Panc1 (cell line): Measurements from ENCODE around the gene TEX22. TPM values are rescaled to one million over a fixed set of nuclear protein-coding genes. Genes with fewer than 3 reads are reported as not detected.

Experiments used
- ATAC-seq: fragments of 200-7000 bp; cut with Tn5 transposase; 2 replicates; pipeline ENCODE4 v1.9.1; 2020; ENCODE audit warnings: mild to moderate bottlenecking, moderate library complexity
- BruUV-seq: library from RNA; stranded (reverse); fragments of 400-500 nt; replicated peaks from 2 replicates; lab custom pipeline; 2021; lab: Mats Ljungman, UMichigan
- CTCF ChIA-PET: fragments of 300-600 bp; sonication (Branson Sonifier 250); formaldehyde crosslinking; loops from one replicate; lab custom pipeline; 2022; ENCODE audit warnings: antibody characterized with exemption; lab: Charles Lee
- POLR2A ChIA-PET: fragments of 300-600 bp; sonication (Branson Sonifier 250); formaldehyde crosslinking; loops from one replicate; lab custom pipeline; 2022; ENCODE audit warnings: antibody characterized with exemption; lab: Charles Lee
- DNase-seq: peaks from one replicate; pipeline ENCODE4 v3.0.0-alpha.2; 2010; ENCODE audit warnings: low read depth, low spot score
- H3K27ac ChIP-seq: 2 replicates; pipeline ENCODE4 v1.5.1; 2011; ENCODE audit warnings: mild to moderate bottlenecking, low read length, inconsistent platforms
- H3K27me3 ChIP-seq: fragments of 200-500 bp; sonication (Bioruptor generic); 2 replicates; pipeline ENCODE4 v1.6.0; 2014; ENCODE audit warnings: low read length, inconsistent platforms; ENCODE audit not compliant: control insufficient read depth, insufficient read depth
- H3K36me3 ChIP-seq: fragments of 200-500 bp; sonication (Bioruptor generic); 2 replicates; pipeline ENCODE4 v1.5.1; 2014; ENCODE audit warnings: inconsistent platforms, mild to moderate bottlenecking, low read length, moderate library complexity; ENCODE audit not compliant: control insufficient read depth, insufficient read depth
- H3K4me1 ChIP-seq: 2 replicates; pipeline ENCODE4 v1.5.1; 2011; ENCODE audit warnings: inconsistent platforms, mild to moderate bottlenecking, low read length, moderate library complexity; ENCODE audit not compliant: control insufficient read depth, insufficient read depth
- H3K4me3 ChIP-seq, 2 experiments: 2 replicates each; pipeline ENCODE4 v1.5.1; 2011 to 2012; ENCODE audit warnings: low read depth in 2 of 2, low read length in 2 of 2, mild to moderate bottlenecking in 2 of 2, inconsistent platforms in 1 of 2, moderate library complexity in 1 of 2
- H3K9me3 ChIP-seq: fragments of 200-500 bp; sonication (Bioruptor generic); 2 replicates; pipeline ENCODE4 v1.5.1; 2014; ENCODE audit warnings: low read depth, mild to moderate bottlenecking, inconsistent platforms, low read length, moderate library complexity; ENCODE audit not compliant: control insufficient read depth, insufficient read depth
- POLR2AphosphoS5 ChIP-seq: IDR thresholded peaks from 2 replicates; pipeline ENCODE4 v1.6.1; 2012; ENCODE audit warnings: mild to moderate bottlenecking, low read depth, low read length, moderate library complexity
- REST ChIP-seq, 2 experiments: IDR thresholded peaks; 2 replicates each; pipeline ENCODE4 v1.6.1; 2011 to 2012; ENCODE audit warnings: low read depth in 2 of 2, control low read depth in 1 of 2, low read length in 1 of 2, mild to moderate bottlenecking in 1 of 2, moderate library complexity in 1 of 2; ENCODE audit not compliant: insufficient read depth in 1 of 2
- SIN3A ChIP-seq: IDR thresholded peaks from 2 replicates; pipeline ENCODE4 v1.6.1; 2012; ENCODE audit warnings: low read depth, mild to moderate bottlenecking, low read length, moderate library complexity, borderline replicate concordance; ENCODE audit not compliant: insufficient read depth
- TCF7L2 ChIP-seq: IDR thresholded peaks from 2 replicates; pipeline ENCODE4 v1.6.1; 2011; ENCODE audit warnings: mild to moderate bottlenecking, low read depth, low read length, inconsistent platforms
- in situ Hi-C: cut with HindIII; loops from 2 replicates; pipeline ENCODE4 v1.10.0; 2016; ENCODE audit warnings: low sequenced_read_pairs, low pct_unique_long_range_greater_than_20kb
- intact Hi-C: fragments of 100-400 bp; cut with micrococcal nuclease; formaldehyde crosslinking; loops from one replicate; pipeline ENCODE4 v1.10.0; 2022; ENCODE audit not compliant: unreplicated experiment
- total RNA-seq: library from RNA; stranded (reverse); gene quantifications from one replicate; pipeline ENCODE4 v1.2.1, GENCODE V29; 2021; ENCODE audit not compliant: unreplicated experiment
- TF ChIP-seq, protein P1 (sequence below): fragments of 450-650 bp; IDR thresholded peaks from 2 replicates; pipeline ENCODE4 v1.5.1; 2017; ENCODE audit warnings: mild to moderate bottlenecking

TEX22 gene
- total RNA-seq, 1 experiment from 2014 or later = 2.9 TPM

DNA sequence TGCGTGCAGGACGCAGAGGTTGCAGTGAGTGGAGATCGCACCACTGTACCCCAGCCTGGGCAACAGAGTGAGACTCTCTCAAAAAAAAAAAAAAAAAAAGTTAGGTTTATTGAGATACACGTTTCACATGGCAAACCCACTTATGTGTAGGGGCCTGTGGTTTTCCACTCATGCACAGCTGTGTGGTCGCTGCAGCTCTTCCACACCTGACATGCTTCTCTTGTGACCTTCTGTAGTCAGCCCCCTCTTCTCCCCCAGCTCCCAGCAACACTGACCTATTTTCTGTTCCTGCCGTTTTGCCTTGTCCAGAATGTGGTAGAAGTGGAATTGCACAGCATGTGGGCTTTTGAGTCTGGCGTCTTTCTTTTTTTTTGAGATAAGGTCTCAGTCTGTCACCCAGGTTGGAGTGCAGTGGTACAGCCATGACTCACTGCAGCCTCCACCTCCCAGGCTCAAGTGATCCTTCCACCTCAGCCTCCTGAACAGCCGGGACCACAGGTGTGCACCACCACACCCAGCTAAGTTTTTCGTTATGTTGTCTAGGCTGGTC lies 29.7 kb downstream of the TEX22 start:
- ATAC-seq = no peak
- POLR2A ChIA-PET = interaction anchor here (0.7 kb wide), 1 partner anchor 82 kb away, joined by 5 read pairs; no protein-coding TSS in a partner anchor
- no peak overlapping the region for H3K4me3 ChIP-seq
- no TSS peak for BruUV-seq
- no peak overlapping the region for H3K27ac ChIP-seq
- no peaks in the 10 kb centered on the region for H3K27me3 ChIP-seq
- no peak for DNase-seq
- H3K4me1 ChIP-seq = peaks cover 3% of the 10 kb centered on the region; the same call in 1 of the 2 replicates
- intact Hi-C loops = no loop called here
- CTCF ChIA-PET = interaction anchor here (0.6 kb wide), 1 partner anchor 127 kb away, joined by 3 read pairs; the partner anchor contains the start of gene BRF1
- TF ChIP-seq POLR2AphosphoS5 = no peak
- TF ChIP-seq REST (IDR thresholded peaks at IDR 0.05; ENCODE audit: insufficient read depth in 1 of 2, low read depth in 2 of 2, low read length in 1 of 2) = no peak
- TF ChIP-seq, protein P1, sequence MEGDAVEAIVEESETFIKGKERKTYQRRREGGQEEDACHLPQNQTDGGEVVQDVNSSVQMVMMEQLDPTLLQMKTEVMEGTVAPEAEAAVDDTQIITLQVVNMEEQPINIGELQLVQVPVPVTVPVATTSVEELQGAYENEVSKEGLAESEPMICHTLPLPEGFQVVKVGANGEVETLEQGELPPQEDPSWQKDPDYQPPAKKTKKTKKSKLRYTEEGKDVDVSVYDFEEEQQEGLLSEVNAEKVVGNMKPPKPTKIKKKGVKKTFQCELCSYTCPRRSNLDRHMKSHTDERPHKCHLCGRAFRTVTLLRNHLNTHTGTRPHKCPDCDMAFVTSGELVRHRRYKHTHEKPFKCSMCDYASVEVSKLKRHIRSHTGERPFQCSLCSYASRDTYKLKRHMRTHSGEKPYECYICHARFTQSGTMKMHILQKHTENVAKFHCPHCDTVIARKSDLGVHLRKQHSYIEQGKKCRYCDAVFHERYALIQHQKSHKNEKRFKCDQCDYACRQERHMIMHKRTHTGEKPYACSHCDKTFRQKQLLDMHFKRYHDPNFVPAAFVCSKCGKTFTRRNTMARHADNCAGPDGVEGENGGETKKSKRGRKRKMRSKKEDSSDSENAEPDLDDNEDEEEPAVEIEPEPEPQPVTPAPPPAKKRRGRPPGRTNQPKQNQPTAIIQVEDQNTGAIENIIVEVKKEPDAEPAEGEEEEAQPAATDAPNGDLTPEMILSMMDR = no peak
- TF ChIP-seq SIN3A = no peak
- no peak for TF ChIP-seq TCF7L2
- no peaks in the 10 kb centered on the region for H3K9me3 ChIP-seq
- H3K36me3 ChIP-seq = no peaks in the 10 kb centered on the region
- in situ Hi-C loops = no loop called here

- in situ Hi-C loops = no loop called here
- DNase-seq (no peak), ATAC-seq (no peak)
- H3K27ac ChIP-seq = no peak overlapping the region
- peaks cover 3% of the 10 kb centered on the region; the same call in 1 of the 2 replicates for H3K4me1 ChIP-seq
- TF ChIP-seq POLR2AphosphoS5 = no peak
- TF ChIP-seq, protein P1 = no peak
- no peak for TF ChIP-seq SIN3A
- no peak for TF ChIP-seq TCF7L2
- TF ChIP-seq REST (IDR thresholded peaks at IDR 0.05; ENCODE audit: insufficient read depth in 1 of 2, low read depth in 2 of 2, low read length in 1 of 2) = no peak
- intact Hi-C loops = no loop called here
- H3K9me3 ChIP-seq = no peaks in the 10 kb centered on the region
- H3K36me3 ChIP-seq = no peaks in the 10 kb centered on the region
- BruUV-seq = no TSS peak
- CTCF ChIA-PET = interaction anchor here (0.6 kb wide), 1 partner anchor 58 kb away, joined by 4 read pairs; no protein-coding TSS in a partner anchor
- POLR2A ChIA-PET = no interaction called here
- no peaks in the 10 kb centered on the region for H3K27me3 ChIP-seq
- no peak overlapping the region for H3K4me3 ChIP-seq
Measured at GRCh38 chr14:105430042-105430441, 31.7 kb downstream of the TEX22 start.
